MCF 10A (cell line): Measurements from ENCODE around the gene MDM1. TPM values are rescaled to one million over a fixed set of nuclear protein-coding genes. Genes with fewer than 3 reads are reported as not detected.

Experiments
- BruUV-seq: library from RNA; stranded (reverse); fragments of 400-500 nt; replicated peaks from 2 replicates; lab custom pipeline; 2021; lab: Mats Ljungman, UMichigan
- CTCF ChIA-PET: fragments of 300-600 bp; sonication (Branson Sonifier 250); formaldehyde crosslinking; extraction: SDS; loops from one replicate; lab custom pipeline; 2021; ENCODE audit warnings: antibody characterized with exemption, inconsistent platforms; lab: Yijun Ruan, JAX
- POLR2A ChIA-PET: fragments of 300-600, 350-650 bp; sonication (Branson Sonifier 250); formaldehyde crosslinking; extraction: SDS; loops from one replicate; lab custom pipeline; 2020; ENCODE audit warnings: antibody characterized with exemption, inconsistent platforms; lab: Yijun Ruan, JAX
- DNase-seq: peaks from one replicate; pipeline ENCODE4 v3.0.0-alpha.2; 2018; ENCODE audit not compliant: unreplicated experiment
- H3K27ac Mint-ChIP-seq: one replicate; pipeline ENCODE4 v1.8.0; 2022; ENCODE audit warnings: mild to moderate bottlenecking, low read depth, mixed read lengths; ENCODE audit not compliant: unreplicated experiment
- H3K27me3 Mint-ChIP-seq: one replicate; pipeline ENCODE4 v1.8.0; 2022; ENCODE audit warnings: mixed read lengths; ENCODE audit not compliant: insufficient read depth, unreplicated experiment
- H3K36me3 Mint-ChIP-seq: one replicate; pipeline ENCODE4 v1.8.0; 2022; ENCODE audit warnings: mild to moderate bottlenecking, moderate library complexity, mixed read lengths; ENCODE audit not compliant: insufficient read depth, unreplicated experiment
- H3K4me1 Mint-ChIP-seq: one replicate; pipeline ENCODE4 v1.8.0; 2022; ENCODE audit warnings: mixed read lengths; ENCODE audit not compliant: insufficient read depth, unreplicated experiment
- H3K4me3 Mint-ChIP-seq: one replicate; pipeline ENCODE4 v1.8.0; 2022; ENCODE audit warnings: mild to moderate bottlenecking, moderate library complexity, mixed read lengths; ENCODE audit not compliant: unreplicated experiment
- H3K9me3 Mint-ChIP-seq: one replicate; pipeline ENCODE4 v1.8.0; 2022; ENCODE audit warnings: mixed read lengths; ENCODE audit not compliant: unreplicated experiment
- intact Hi-C: fragments of 100-400 bp; cut with micrococcal nuclease; formaldehyde crosslinking; loops from 2 replicates; pipeline ENCODE4 v1.14.1; 2022
- total RNA-seq: library from RNA; stranded (reverse); gene quantifications from 2 replicates; pipeline ENCODE4 v1.2.3, GENCODE V29; 2022
- TF ChIP-seq, protein P1 (sequence below): fragments of 200-600 bp; IDR thresholded peaks from one replicate; pipeline ENCODE4 v1.8.0; 2022; ENCODE audit warnings: antibody characterized with exemption, mild to moderate bottlenecking; ENCODE audit not compliant: unreplicated experiment

The MDM1 gene
- total RNA-seq, 1 experiment from 2014 or later: 11.8 TPM

GRCh38 chr12:68271346-68271745, 60.8 kb downstream of the MDM1 start:
- CTCF ChIA-PET: interaction anchor here (1.1 to 1.3 kb wide), 2 partner anchors 23 to 48 kb away, joined by 3 to 6 read pairs; no protein-coding TSS in a partner anchor

DNA sequence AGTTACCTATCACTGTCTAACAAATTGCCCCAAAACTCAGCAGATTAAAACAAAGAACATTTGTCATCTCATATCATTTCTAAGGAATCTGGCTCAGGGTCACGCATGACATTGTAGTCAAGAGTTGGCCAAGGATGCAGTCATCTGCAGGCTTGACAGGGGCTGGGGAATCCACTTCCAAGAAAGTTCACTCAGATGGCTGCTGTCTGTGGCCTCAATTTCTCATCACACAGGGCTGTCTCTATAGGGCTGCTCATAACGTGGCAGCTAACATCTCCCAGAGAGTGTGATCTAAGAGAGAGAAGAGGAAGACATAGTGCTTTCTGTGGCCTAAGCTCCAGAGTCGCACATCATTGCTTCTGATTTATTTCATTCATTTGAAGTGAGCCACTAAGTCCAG, 61.8 kb downstream of the MDM1 start:
- no peak overlapping the region for H3K27ac Mint-ChIP-seq
- POLR2A ChIA-PET: interaction anchor here (1.0 kb wide), 1 partner anchor 13 kb away, joined by 6 read pairs; no protein-coding TSS in a partner anchor
- TF ChIP-seq, protein P1, sequence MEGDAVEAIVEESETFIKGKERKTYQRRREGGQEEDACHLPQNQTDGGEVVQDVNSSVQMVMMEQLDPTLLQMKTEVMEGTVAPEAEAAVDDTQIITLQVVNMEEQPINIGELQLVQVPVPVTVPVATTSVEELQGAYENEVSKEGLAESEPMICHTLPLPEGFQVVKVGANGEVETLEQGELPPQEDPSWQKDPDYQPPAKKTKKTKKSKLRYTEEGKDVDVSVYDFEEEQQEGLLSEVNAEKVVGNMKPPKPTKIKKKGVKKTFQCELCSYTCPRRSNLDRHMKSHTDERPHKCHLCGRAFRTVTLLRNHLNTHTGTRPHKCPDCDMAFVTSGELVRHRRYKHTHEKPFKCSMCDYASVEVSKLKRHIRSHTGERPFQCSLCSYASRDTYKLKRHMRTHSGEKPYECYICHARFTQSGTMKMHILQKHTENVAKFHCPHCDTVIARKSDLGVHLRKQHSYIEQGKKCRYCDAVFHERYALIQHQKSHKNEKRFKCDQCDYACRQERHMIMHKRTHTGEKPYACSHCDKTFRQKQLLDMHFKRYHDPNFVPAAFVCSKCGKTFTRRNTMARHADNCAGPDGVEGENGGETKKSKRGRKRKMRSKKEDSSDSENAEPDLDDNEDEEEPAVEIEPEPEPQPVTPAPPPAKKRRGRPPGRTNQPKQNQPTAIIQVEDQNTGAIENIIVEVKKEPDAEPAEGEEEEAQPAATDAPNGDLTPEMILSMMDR: no peak
- intact Hi-C loops: no loop called here
- DNase-seq: no peak
- no peaks in the 10 kb centered on the region for H3K36me3 Mint-ChIP-seq
- no peaks in the 10 kb centered on the region for H3K27me3 Mint-ChIP-seq
- no peaks in the 10 kb centered on the region for H3K9me3 Mint-ChIP-seq
- peaks cover 18% of the 10 kb centered on the region for H3K4me1 Mint-ChIP-seq
- CTCF ChIA-PET: interaction anchor here (0.6 to 1.0 kb wide), 3 partner anchors 13 to 47 kb away, joined by 3 to 4 read pairs (median 4); no protein-coding TSS in a partner anchor
- no peak overlapping the region for H3K4me3 Mint-ChIP-seq
- no TSS peak for BruUV-seq

More at GRCh38 chr12:68271346-68271745, 60.8 kb downstream of the MDM1 start:
- intact Hi-C loops: no loop called here
- Mint-ChIP-seq H3K4me1 (peaks cover 13% of the 10 kb centered on the region), H3K4me3 (no peak overlapping the region), H3K9me3 (no peaks in the 10 kb centered on the region), H3K27me3 (no peaks in the 10 kb centered on the region), H3K27ac (no peak overlapping the region), H3K36me3 (no peaks in the 10 kb centered on the region)
- BruUV-seq: no TSS peak
- POLR2A ChIA-PET: interaction anchor here (1.0 kb wide), 1 partner anchor 12 kb away, joined by 6 read pairs; no protein-coding TSS in a partner anchor
- no peak for DNase-seq
- TF ChIP-seq, protein P1: no peak

- intact Hi-C loops: loop anchor here (5.0 kb wide), 1 partner anchor 47 kb away; no protein-coding TSS in a partner anchor
- POLR2A ChIA-PET: no interaction called here
- TF ChIP-seq, protein P1: no peak
- Mint-ChIP-seq H3K4me3 (no peak overlapping the region), H3K27me3 (no peaks in the 10 kb centered on the region), H3K9me3 (no peaks in the 10 kb centered on the region), H3K27ac (peak overlapping the region; percentile 92), H3K4me1 (peaks cover 21% of the 10 kb centered on the region), H3K36me3 (no peaks in the 10 kb centered on the region)
- no TSS peak for BruUV-seq
- CTCF ChIA-PET: interaction anchor here (0.6 to 1.0 kb wide), 2 partner anchors 27 to 47 kb away, joined by 3 to 4 read pairs; no protein-coding TSS in a partner anchor
- no peak for DNase-seq
Measured at GRCh38 chr12:68269779-68270178, 62.4 kb downstream of the MDM1 start.

DNA sequence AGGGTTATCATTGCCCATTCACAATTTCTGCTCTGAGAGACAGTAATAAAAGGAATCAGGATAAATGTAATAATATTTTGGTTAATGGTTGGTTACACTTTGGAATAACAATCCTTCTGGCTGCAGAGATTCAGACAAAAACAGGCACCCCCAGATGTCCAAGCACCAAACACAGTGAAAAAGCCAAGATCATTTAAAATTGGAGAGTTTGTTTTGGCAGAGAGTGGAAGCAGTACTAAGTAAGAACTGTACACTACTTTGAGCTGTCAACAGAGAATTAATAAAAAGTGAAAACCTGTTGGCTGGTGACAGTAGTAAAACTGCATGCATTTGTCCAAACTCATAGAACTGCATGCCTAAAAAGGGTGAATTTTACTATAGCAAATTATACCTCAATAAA, 63.2 kb downstream of the MDM1 start:
- H3K4me1 Mint-ChIP-seq: peaks cover 30% of the 10 kb centered on the region
- no TSS peak for BruUV-seq
- H3K9me3 Mint-ChIP-seq: no peaks in the 10 kb centered on the region
- peak overlapping the region; percentile 92 for H3K27ac Mint-ChIP-seq
- no peaks in the 10 kb centered on the region for H3K27me3 Mint-ChIP-seq
- TF ChIP-seq, protein P1: no peak
- intact Hi-C loops: loop anchor here (5.0 kb wide), 1 partner anchor 47 kb away; no protein-coding TSS in a partner anchor
- ChIA-PET POLR2A (interaction anchor here (1.4 kb wide), 1 partner anchor 23 kb away, joined by 5 read pairs; no protein-coding TSS in a partner anchor), CTCF (interaction anchor here (0.7 kb wide), 1 partner anchor 50 kb away, joined by 3 read pairs; no protein-coding TSS in a partner anchor)
- no peak overlapping the region for H3K4me3 Mint-ChIP-seq
- no peaks in the 10 kb centered on the region for H3K36me3 Mint-ChIP-seq
- DNase-seq: no peak
